ENCODE measurements around the gene TNKS2.

DNA sequence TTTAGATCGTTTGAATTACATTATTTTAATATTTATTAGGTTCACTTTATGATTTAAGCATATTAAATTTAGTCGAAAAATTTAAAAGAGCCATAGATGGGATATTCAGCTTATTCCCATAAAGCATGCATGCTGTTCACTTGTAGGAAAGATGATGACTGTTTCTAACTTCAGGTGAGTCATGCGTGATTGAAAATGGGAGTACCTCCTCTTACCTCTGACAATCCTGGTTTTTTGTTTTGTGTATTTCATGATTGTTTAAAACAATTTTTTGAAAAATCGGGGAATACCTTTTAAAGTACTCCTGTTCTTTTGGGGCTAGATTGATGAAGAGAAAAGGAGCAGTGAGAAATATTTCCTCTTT is 1.4 kb downstream of the TNKS2 start:
- TF ChIP-seq POLR2AphosphoS5 (IDR thresholded peaks at IDR 0.05; ENCODE audit: low read depth, low read length), result no peak
- TF ChIP-seq SIN3A (IDR thresholded peaks at IDR 0.05; ENCODE audit: borderline replicate concordance, insufficient read depth, low read depth, low read length), result no peak
- TF ChIP-seq, protein P1, sequence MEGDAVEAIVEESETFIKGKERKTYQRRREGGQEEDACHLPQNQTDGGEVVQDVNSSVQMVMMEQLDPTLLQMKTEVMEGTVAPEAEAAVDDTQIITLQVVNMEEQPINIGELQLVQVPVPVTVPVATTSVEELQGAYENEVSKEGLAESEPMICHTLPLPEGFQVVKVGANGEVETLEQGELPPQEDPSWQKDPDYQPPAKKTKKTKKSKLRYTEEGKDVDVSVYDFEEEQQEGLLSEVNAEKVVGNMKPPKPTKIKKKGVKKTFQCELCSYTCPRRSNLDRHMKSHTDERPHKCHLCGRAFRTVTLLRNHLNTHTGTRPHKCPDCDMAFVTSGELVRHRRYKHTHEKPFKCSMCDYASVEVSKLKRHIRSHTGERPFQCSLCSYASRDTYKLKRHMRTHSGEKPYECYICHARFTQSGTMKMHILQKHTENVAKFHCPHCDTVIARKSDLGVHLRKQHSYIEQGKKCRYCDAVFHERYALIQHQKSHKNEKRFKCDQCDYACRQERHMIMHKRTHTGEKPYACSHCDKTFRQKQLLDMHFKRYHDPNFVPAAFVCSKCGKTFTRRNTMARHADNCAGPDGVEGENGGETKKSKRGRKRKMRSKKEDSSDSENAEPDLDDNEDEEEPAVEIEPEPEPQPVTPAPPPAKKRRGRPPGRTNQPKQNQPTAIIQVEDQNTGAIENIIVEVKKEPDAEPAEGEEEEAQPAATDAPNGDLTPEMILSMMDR (IDR thresholded peaks at IDR 0.05), result no peak
- TF ChIP-seq REST (IDR thresholded peaks at IDR 0.05; ENCODE audit: insufficient read depth in 1 of 2, low read depth in 2 of 2, low read length in 1 of 2), result no peak

Measured in Panc1 (cell line).